Muscle of arm (tissue), 12 donors: ENCODE measurements around the gene ZNF322. TPM values are rescaled to one million over a fixed set of nuclear protein-coding genes. Genes with fewer than 3 reads are reported as not detected.

Experiments used
- DNase-seq: peaks from one replicate; pipeline ENCODE4 v3.0.0-alpha.2; 2013
- polyA plus RNA-seq, 12 donors: library from polyadenylated mRNA; unstranded; fragments of 120-200 nt; gene quantifications; one replicate each; pipeline ENCODE4 v1.2.1, GENCODE V29; 2013; ENCODE audit not compliant: insufficient read length in 12 of 12

Gene ZNF322
- polyA plus RNA-seq, 12 donors = 10.9 to 24.3 (median 20.7) TPM; not detected in 1

GRCh38 chr6:26624557-26624956 lies 35.0 kb downstream of the ZNF322 start:
- DNase-seq = no peak

DNA sequence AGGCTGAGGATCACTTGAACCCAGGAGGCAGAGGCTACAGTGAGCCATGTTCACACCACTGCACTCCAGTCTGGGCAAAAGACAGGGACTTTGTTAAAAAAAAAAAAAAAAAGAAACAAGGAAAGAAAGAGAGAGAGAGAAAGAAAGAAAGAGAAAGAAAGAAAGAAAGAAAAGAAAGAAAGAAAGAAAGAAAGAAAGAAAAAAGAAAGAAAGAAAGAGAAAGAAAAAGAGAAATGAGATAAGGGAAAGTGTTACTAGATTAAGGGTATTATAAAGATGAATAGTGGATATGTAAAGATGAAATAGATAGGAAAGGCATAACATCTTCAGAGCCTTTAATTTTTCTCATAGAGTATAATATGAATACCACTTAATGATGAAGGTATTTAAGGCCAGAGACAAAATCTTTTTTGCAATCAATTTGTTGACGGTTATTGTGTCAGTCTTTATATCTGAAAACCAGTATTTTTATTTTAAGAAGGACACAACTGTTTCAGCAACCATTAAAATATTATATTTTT lies 36.1 kb downstream of the ZNF322 start:
- no peak for DNase-seq

- DNase-seq = no peak
Measured at GRCh38 chr6:26613689-26614683, 45.6 kb downstream of the ZNF322 start.

DNA sequence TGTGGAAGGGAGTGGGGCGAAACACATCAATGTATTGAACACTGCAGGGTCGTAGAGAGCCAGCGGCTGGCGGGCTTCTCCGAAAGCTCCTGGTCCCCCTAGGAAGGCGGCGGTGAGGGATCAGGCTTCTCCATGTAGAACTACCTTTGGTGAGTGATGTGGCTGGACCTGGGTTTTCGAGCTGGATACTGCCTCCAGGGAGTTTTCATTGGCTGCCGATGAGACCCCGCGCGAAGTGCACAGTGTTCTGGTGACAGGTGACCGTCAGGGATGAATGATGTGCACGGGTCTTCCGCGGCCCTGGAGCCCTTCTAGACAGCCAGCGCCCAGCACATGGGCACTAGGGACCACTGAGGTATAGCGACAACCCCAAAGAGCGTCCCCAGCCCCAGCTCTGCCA lies 46.3 kb downstream of the ZNF322 start:
- no peak for DNase-seq

DNA sequence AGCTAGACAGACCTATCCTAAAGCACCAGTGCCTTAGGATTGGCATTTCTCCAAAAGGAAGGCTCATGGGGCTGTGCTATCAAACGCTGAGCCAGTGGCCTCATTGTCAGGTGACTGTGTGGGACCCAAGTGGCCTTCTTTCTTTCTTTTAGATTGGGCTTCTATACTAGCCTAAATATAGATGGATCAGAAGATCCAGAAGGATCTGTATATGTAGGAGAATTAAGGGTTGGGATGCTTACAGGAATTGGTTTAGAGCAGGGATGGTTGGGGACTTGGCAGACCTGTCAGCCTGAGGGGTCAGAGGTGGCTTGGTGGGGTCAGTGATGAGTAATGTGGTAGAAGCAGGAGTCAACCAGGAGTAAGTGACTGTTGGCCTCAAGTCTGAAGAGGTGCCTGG lies 47.9 kb downstream of the ZNF322 start:
- DNase-seq = no peak

- no peak for DNase-seq
Measured at GRCh38 chr6:26609463-26609862, 50.1 kb downstream of the ZNF322 start.

DNA sequence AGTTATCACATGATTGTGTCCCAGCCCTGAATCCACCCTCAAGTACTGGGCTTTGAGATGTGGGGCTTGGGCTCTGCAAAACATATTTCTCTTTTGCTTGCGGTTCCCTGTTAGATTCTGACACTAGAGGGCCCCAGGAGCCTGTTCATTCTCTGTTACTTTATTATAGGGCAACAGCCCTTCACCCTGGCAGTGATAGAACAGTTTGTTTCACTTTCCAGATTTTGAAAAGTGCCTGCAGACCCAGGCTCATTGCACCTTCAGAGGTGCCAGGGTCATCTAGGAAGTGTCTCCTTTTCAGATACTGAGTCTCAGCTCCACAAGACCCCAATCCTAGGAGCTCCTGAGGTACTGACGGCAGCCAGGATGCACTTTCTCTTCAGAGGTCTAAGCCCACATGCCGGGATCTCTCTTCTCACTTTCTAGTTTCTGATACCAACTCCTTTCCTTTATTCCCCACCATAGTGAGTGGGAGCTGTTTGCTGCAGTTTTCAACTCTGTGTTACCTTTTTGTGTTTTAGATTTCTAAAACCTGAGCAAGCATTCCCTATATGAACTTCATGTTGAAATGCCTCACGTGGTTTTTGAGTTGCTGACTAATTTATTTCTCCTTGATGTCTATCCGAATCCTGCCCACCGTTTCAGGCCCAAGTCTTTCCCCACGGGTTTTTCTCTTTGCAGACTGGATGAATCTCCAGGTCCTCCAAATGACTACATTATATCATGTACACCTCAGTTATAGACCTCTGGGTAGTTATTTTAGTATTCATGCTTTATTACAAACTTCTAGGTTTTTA lies 51.9 kb downstream of the ZNF322 start:
- DNase-seq = peak; percentile 45

DNA sequence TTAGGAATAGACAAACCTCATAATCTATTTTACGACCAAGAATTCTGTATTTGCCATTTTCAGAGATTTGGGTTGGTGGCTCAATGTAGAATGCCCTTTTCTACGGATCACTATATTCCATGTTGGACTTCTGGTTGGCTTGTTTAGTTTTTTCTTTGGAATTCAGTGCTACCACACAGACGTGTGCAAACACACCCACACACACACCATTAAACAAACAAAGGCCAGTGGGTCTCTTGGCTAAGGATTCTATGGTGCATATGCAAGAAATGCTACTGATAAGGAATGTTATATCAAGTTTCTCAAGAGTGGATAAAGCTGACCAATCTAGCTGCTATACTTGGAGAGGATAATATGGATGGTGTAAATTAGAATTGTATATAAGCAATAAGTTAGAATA lies 54.7 kb downstream of the ZNF322 start:
- DNase-seq = no peak

DNA sequence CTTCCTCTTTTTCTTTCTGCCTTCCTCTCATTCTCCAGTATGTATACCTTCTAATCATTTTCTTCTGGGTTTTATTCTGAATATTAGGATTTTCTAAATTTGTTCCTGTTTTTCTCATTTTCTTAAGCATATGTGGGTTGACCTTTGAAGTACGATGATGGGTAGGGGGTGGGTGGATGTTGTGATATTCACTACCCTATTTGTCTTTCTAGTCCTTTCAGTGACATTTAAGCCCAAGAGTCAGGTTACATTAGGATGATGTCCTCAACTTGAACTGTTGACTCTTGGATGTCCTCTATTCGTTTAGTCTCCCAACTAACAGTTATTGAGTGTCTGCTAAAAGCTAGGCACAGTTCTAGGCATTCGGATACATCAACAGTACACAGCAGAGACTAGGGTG lies 55.5 kb downstream of the ZNF322 start:
- DNase-seq = no peak

DNA sequence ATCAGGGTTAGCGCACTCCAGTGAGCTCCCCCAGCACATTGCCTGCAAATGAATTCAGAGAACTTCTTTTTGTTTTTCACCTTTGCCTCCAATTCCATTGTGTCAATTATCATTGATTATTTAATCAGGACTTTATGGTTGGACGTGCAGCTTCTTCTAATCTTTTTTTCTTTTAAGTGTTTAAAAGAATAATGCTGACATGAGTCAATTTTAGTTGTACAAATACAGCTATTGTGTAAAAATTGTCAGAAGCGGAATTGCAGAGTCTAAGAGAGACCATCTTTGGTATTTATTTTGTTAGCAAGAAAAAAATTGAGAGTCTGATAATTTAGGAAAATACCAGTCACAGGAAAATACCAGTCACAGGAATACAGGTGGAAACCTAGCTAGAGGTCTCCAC lies 57.3 kb downstream of the ZNF322 start:
- no peak for DNase-seq

DNA sequence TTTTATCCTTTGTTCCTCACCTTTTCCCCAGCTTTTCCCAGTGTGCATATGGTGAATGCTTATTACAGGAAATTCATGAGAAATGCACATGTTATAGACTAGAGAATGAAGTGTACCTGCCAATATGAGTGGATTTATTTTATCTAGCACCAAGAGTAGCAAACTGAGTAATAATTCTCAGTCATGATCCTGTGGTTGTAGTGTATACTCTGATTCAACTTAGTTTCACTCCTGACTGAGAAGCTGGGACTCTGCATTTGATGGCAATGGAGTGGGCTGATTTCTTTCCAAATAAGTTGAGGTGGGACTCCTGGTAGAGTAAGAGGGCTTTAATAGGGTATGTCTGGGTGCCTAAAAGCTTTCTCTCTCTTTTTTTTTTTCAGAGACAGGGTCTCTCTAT lies 58.8 kb downstream of the ZNF322 start:
- DNase-seq = no peak

DNA sequence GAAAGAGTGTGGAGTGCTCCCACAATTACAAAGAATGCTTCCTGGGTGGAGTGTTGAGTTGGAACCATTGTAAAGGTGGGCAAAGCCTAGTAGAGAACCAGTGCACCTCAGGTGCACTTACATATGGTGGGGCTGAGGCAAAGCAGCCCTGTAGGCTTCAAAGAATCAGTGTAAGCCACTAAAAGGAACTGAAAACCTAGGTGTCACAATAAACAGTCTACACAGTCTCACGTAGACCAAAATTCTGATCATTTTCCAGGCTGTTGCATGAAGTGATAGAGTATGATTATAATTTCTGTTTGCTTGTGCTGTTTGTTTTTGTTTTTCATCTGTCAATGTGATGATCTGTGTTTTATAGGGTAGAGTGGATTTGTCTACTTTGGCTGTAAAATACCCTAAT lies 60.0 kb downstream of the ZNF322 start:
- no peak for DNase-seq

- DNase-seq = no peak
Measured at GRCh38 chr6:26599134-26599533, 60.4 kb downstream of the ZNF322 start.

GRCh38 chr6:26598267-26598666 lies 61.3 kb downstream of the ZNF322 start:
- no peak for DNase-seq

- no peak for DNase-seq
Measured at GRCh38 chr6:26597821-26598220, 61.7 kb downstream of the ZNF322 start.

DNA sequence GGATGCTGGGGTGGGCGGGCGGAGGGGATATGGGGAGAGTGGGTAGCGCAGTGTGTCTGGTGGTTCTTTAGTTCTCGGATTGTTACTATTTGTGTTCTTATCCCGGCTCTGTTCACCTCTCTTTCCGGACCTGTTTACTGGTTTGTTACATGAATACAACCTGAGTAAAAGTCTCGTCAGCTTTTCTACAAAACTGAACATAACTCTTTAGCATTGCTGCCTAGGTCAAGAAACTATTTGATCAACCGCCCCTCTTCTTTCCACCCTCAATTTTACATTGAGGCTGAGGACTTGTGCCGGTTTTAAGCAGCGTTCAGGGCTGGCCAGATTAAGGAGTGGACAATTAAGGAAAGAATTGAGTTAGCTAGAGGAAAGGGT lies 62.2 kb downstream of the ZNF322 start:
- DNase-seq = no peak

DNA sequence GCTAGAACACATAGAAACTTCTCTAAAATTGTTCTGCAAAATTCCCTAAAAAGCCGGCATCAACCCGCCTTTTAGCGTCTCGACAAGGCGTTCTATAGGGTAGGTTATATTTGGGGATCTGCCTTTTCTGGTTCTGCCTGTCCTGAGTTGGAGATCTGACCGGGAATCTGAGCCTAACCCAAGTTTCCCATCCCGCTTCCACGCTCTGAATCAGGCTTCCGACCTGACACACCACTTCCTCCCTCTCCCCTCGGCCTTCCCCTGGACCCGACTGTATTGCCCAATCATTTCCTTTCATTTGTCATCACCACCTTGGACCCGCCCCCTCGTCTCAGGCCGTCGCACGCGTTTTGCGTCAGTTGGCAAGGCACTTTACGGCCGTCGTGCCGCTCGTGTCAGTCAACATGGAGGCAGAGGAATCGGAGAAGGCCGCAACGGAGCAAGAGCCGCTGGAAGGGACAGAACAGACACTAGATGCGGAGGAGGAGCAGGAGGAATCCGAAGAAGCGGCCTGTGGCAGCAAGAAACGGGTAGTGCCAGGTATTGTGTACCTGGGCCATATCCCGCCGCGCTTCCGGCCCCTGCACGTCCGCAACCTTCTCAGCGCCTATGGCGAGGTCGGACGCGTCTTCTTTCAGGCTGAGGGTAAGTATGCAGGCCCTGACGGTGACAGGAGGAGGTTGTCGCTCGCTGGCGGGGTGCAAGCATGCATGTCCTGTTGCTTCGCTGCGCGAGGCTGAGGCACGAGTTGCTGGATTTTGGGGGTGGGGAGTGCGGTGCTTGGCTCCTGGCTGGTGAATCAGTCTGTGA lies 62.8 kb downstream of the ZNF322 start, which contains the start of gene ABT1:
TSS of gene ABT1 (plus strand) at position 375 of the 810 bp plus-strand sequence. CDS start at position 405, 30 bp downstream.
- peak; percentile 99 for DNase-seq

DNA sequence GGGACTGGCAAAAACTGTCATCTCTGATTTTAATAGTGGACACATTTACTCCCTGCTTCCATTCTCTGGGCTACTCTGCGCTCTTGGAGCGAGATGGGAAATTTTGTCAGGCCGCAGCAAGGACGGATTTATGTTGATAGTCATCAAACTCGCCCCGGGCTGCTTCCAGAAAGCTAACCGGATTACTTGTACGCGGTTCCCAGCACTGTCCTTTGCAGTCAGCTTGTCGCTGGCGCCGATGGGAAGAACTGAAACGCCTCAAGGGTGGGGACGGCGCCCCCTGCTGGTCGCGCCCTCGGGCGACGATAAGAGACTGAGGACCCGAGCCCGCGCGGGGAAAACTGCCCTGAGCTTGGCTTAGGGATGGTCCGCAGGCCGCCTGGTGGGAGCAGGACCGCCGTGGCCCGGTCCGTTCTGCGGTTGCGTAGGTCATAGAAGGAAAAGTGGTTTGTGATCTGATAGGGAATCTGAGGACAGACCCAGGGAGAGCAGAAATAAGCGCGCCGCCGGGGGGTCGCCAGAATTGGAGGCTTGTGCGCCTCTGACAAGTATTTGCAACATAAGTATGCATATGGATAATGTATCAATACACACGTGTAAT lies 63.8 kb downstream of the ZNF322 start:
- peak; percentile 94 for DNase-seq

- no peak for DNase-seq
Measured at GRCh38 chr6:26594730-26595632, 64.6 kb downstream of the ZNF322 start.

DNA sequence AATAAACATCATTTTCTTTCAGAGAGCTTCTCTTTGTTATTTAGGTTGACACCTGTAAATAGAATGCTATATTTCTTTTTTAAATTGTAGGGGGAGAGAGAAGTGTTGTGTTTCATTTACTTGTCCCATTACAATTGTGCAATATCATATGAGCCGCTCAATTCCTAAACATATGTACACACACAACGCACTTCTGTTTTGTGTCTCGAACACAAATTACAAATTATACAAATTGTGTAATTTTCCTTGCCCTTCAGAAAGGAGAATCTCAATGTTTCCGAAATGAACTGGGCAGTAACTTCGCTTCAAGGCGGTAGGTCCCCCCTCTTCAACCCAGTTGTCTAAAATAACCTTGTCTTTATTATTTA lies 65.4 kb downstream of the ZNF322 start:
- no peak for DNase-seq
